Mucosa of stomach (tissue), 1 donor: ENCODE results near the gene PAGE4.

Experiments used
- H3K27me3 ChIP-seq: one replicate; pipeline ENCODE4 v1.7.0; 2013; ENCODE audit warnings: mild to moderate bottlenecking, low read length; ENCODE audit not compliant: control insufficient read depth, insufficient read depth
- H3K36me3 ChIP-seq: one replicate; pipeline ENCODE4 v1.7.0; 2013; ENCODE audit warnings: low read length; ENCODE audit not compliant: control insufficient read depth, insufficient read depth
- H3K4me1 ChIP-seq: one replicate; pipeline ENCODE4 v1.7.0; 2013; ENCODE audit warnings: mild to moderate bottlenecking, low read length; ENCODE audit not compliant: control insufficient read depth, insufficient read depth
- H3K4me3 ChIP-seq: one replicate; pipeline ENCODE4 v1.7.0; 2013; ENCODE audit warnings: low read length
- H3K9ac ChIP-seq: one replicate; pipeline ENCODE4 v1.7.0; 2013; ENCODE audit warnings: mild to moderate bottlenecking, low read length, moderate library complexity
- H3K9me3 ChIP-seq: one replicate; pipeline ENCODE4 v1.7.0; 2013; ENCODE audit warnings: mild to moderate bottlenecking, low read length, moderate library complexity; ENCODE audit not compliant: control insufficient read depth
- donor health status: Pancreatic carcinoma.

The PAGE4 gene

GRCh38 chrX:49845701-49846403 lies 16.7 kb downstream of the PAGE4 start:
- H3K36me3 ChIP-seq = no peaks in the 10 kb centered on the region
- H3K27me3 ChIP-seq = no peaks in the 10 kb centered on the region
- H3K4me3 ChIP-seq = no peak overlapping the region
- H3K9me3 ChIP-seq = no peaks in the 10 kb centered on the region
- no peaks in the 10 kb centered on the region for H3K4me1 ChIP-seq
- no peak overlapping the region for H3K9ac ChIP-seq

GRCh38 chrX:49846522-49846921 lies 17.4 kb downstream of the PAGE4 start:
- H3K9ac ChIP-seq = no peak overlapping the region
- H3K4me3 ChIP-seq = no peak overlapping the region
- no peaks in the 10 kb centered on the region for H3K4me1 ChIP-seq
- no peaks in the 10 kb centered on the region for H3K36me3 ChIP-seq
- no peaks in the 10 kb centered on the region for H3K9me3 ChIP-seq
- H3K27me3 ChIP-seq = no peaks in the 10 kb centered on the region

DNA sequence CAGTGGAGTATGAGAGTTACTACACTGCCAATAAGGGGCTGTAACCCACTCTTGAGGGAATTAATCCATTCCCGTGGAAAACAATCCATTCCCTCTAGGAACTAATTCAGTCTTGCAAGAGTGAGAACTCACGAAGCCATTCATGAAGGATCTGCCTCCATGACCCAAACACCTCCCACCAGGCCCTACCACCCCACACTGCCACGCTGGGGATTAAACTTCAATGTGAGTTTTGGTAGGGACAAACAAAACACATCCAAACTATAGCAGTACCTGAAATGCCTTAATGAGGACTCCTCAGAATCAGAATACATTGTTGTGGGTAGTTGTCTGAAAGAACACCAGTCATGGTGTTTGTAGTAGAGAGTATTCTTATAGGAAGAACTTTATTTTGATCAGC lies 19.2 kb downstream of the PAGE4 start:
- Histone ChIP-seq H3K4me3 (no peak overlapping the region), H3K9ac (no peak overlapping the region), H3K9me3 (no peaks in the 10 kb centered on the region), H3K4me1 (no peaks in the 10 kb centered on the region), H3K36me3 (no peaks in the 10 kb centered on the region), H3K27me3 (no peaks in the 10 kb centered on the region)

DNA sequence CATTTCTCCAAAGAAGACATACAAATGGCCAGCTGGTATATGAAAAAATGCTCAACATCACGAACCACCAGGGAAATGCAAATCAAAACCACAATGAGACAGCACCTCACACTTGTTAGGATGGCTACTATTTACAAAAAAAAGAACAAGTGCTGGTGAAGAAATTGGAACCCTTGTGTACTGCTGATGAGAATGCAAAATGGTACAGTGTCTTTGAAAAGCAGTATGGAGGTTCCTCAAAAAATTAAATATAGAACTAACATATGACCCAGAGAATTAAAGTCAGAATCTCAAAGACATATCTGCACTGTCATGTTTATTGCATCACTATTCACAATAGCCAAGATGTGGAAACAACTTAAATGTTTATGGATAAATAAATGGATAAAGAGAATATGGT lies 20.9 kb downstream of the PAGE4 start:
- H3K27me3 ChIP-seq = no peaks in the 10 kb centered on the region
- H3K36me3 ChIP-seq = no peaks in the 10 kb centered on the region
- H3K9ac ChIP-seq = no peak overlapping the region
- no peaks in the 10 kb centered on the region for H3K4me1 ChIP-seq
- no peak overlapping the region for H3K4me3 ChIP-seq
- H3K9me3 ChIP-seq = no peaks in the 10 kb centered on the region

DNA sequence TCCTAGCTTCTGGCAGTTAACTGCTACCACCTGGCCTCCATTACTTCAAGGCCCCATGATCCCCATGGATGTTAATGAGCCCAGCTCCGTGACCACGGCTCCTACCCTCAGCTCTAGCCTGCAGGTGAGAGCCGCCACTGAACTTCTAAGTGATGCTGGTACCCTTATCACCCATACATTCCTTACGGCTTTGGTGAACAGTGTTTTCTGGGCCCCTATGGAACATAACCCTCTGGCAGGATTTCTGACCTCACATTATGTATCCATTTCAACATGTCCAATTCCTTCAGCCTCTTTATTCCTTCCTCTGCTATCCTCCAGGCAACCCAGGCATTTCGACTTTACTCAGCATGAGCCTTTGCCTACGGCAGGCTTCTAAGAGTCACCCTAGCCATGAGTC lies 24.6 kb downstream of the PAGE4 start:
- no peaks in the 10 kb centered on the region for H3K4me1 ChIP-seq
- no peaks in the 10 kb centered on the region for H3K27me3 ChIP-seq
- H3K9ac ChIP-seq = no peak overlapping the region

GRCh38 chrX:49856819-49857218 lies 27.7 kb downstream of the PAGE4 start:
- no peaks in the 10 kb centered on the region for H3K27me3 ChIP-seq
- H3K36me3 ChIP-seq = no peaks in the 10 kb centered on the region
- H3K4me3 ChIP-seq = no peak overlapping the region

More for the DNA sequence above, 24.6 kb downstream of the PAGE4 start:
- no peaks in the 10 kb centered on the region for H3K36me3 ChIP-seq
- no peaks in the 10 kb centered on the region for H3K9me3 ChIP-seq
- no peak overlapping the region for H3K4me3 ChIP-seq

GRCh38 chrX:49858341-49858740 lies 29.2 kb downstream of the PAGE4 start:
- H3K4me1 ChIP-seq = no peaks in the 10 kb centered on the region
- no peak overlapping the region for H3K9ac ChIP-seq
- no peaks in the 10 kb centered on the region for H3K27me3 ChIP-seq
- H3K9me3 ChIP-seq = no peaks in the 10 kb centered on the region
- no peaks in the 10 kb centered on the region for H3K36me3 ChIP-seq
- no peak overlapping the region for H3K4me3 ChIP-seq

More at GRCh38 chrX:49856819-49857218, 27.7 kb downstream of the PAGE4 start:
- Histone ChIP-seq H3K9ac (no peak overlapping the region), H3K4me1 (no peaks in the 10 kb centered on the region), H3K9me3 (no peaks in the 10 kb centered on the region)

- no peak overlapping the region for H3K4me3 ChIP-seq
- H3K9ac ChIP-seq = no peak overlapping the region
- H3K36me3 ChIP-seq = no peaks in the 10 kb centered on the region
- H3K9me3 ChIP-seq = no peaks in the 10 kb centered on the region
- no peaks in the 10 kb centered on the region for H3K4me1 ChIP-seq
- H3K27me3 ChIP-seq = no peaks in the 10 kb centered on the region
These were observed 30.4 kb downstream of the PAGE4 start for GRCh38 chrX:49859491-49859890.

DNA sequence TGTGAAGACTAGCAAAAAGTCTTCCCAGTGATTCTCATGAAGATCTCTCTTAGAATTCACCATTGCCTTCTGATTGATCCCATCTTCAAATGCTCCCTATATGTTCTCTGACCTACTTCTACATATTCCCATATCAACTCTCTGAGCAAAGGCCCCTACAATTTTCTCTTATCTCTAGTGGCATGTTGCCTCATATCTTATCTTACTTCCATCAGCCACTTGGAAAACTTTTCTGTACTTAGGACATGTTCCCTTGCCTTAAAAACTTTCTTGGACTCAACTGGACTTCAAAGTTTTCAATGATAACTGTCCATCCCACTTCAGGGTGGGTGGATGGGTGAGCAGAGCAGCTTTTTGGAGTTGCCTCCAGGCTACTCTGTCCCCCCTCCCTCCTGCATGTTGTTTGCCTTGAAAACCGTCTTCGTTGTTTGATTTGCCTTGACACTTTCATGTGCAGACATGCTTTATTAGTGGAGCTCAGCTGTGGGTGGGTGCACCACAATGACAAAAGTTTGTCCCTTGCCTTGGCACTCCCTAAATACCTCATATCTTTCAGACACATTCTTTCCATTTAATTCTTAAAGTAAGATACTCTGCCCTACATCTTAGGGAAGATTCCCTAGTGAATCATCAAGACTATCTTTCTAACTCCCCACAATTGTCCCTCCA lies 31.9 kb downstream of the PAGE4 start:
- Histone ChIP-seq H3K4me3 (no peak overlapping the region), H3K4me1 (no peaks in the 10 kb centered on the region), H3K36me3 (no peaks in the 10 kb centered on the region), H3K9ac (no peak overlapping the region), H3K27me3 (no peaks in the 10 kb centered on the region), H3K9me3 (no peaks in the 10 kb centered on the region)

DNA sequence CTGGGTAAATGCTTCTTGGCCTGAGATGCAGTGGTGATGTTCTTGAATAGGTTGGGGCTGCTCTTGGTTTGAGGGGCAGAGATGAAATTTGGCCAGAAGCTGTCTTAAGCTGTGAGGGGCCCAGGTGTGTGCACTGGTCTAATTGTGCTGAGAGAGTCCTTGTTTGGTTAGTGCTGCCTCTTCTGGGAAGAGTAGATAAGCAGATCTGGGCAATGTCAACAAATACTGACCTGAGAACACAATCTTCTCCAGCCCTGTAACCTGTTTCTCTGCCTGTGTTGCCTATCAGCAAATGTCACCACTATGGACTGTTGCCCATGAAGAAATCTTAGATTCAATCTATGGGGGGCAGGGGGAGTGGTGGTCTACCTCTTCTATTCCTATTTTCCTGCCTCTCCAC lies 33.0 kb downstream of the PAGE4 start:
- no peaks in the 10 kb centered on the region for H3K36me3 ChIP-seq
- no peaks in the 10 kb centered on the region for H3K9me3 ChIP-seq
- H3K4me1 ChIP-seq = no peaks in the 10 kb centered on the region
- no peak overlapping the region for H3K9ac ChIP-seq
- no peaks in the 10 kb centered on the region for H3K27me3 ChIP-seq
- H3K4me3 ChIP-seq = no peak overlapping the region

DNA sequence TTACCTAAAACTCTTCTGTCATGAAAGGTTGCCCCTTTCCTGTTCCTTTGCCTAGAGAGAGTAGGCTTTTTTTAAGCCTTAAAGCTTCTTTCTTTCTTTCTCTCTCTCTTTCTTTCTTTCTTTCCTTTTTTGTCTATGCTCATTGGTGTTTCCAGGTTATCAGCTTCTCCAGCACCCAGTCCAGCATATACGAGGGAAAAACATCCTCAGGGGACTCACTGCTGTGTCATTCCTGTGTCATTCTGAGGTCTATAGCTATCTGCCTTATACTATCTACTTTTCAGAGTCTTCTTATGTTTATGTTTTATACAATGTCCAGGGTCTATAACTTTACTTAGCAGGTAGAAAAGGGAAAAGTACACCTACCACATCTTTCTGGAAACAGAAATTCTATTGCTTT lies 39.6 kb downstream of the PAGE4 start:
- Histone ChIP-seq H3K9me3 (no peaks in the 10 kb centered on the region), H3K9ac (no peak overlapping the region), H3K27me3 (no peaks in the 10 kb centered on the region), H3K4me1 (no peaks in the 10 kb centered on the region), H3K4me3 (no peak overlapping the region), H3K36me3 (no peaks in the 10 kb centered on the region)

DNA sequence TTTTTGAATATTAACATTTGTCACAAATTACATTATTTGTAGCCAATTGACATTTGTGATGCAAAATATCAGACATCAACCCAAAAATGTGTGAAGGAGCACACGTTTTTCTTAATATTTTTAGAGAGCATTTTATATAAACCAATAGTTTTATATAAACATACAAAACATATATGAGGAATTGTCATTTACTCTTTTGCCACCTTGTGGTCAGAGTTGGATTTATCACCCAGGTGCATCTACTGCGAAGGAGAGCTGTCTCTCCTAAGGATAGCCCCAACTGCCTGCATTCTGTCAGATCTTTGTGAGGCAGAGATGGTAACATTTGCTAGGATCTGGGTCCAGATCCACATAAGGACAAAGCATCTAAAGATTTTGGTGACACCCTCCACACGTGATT lies 47.6 kb downstream of the PAGE4 start:
- peaks cover 15% of the 10 kb centered on the region for H3K4me1 ChIP-seq
- H3K4me3 ChIP-seq = no peak overlapping the region
- no peaks in the 10 kb centered on the region for H3K9me3 ChIP-seq
- H3K27me3 ChIP-seq = no peaks in the 10 kb centered on the region
- no peak overlapping the region for H3K9ac ChIP-seq
- H3K36me3 ChIP-seq = no peaks in the 10 kb centered on the region
